Stimulated activated naive B cell treated with anti-CD40 and anti-IgM and Interleukin-4, amounts not matched to agents 10 μg/mL and 1 μg/mL and 100 μg/mL, for 72 hours (primary cell): Measurements from ENCODE around the gene DRICH1.
"Not testable (repeated sequence)": the region's sequence is repeated elsewhere in the genome, so short reads cannot be mapped to it uniquely, and the experiment has no call there.

ENCODE experiments used
- ATAC-seq, 2 donors: fragments of 150-1000 bp; cut with Tn5 transposase; replicated peaks; 2 replicates each; pipeline ENCODE4 v1.10.0; 2021; ENCODE audit warnings: moderate library complexity in 1 of 2
- DNase-seq: peaks from one replicate; pipeline ENCODE4 v3.0.0; 2021
- H3K27ac Mint-ChIP-seq: one replicate; pipeline ENCODE4 v1.8.0; 2022; ENCODE audit warnings: mild to moderate bottlenecking, mixed read lengths
- H3K27me3 Mint-ChIP-seq, 2 donors: one replicate each; pipeline ENCODE4 v1.8.0; 2022; ENCODE audit warnings: mixed read lengths in 2 of 2
- H3K36me3 Mint-ChIP-seq, 2 donors: one replicate each; pipeline ENCODE4 v1.8.0; 2022; ENCODE audit warnings: mixed read lengths in 2 of 2, mild to moderate bottlenecking in 1 of 2
- H3K4me1 Mint-ChIP-seq, 2 donors: one replicate each; pipeline ENCODE4 v1.8.0; 2022; ENCODE audit warnings: mixed read lengths in 2 of 2, mild to moderate bottlenecking in 1 of 2
- H3K4me3 Mint-ChIP-seq, 2 donors: one replicate each; pipeline ENCODE4 v1.8.0; 2022; ENCODE audit warnings: mild to moderate bottlenecking in 2 of 2, mixed read lengths in 2 of 2, moderate library complexity in 1 of 2
- H3K9me3 Mint-ChIP-seq, 2 donors: one replicate each; pipeline ENCODE4 v1.8.0; 2022; ENCODE audit warnings: mixed read lengths in 2 of 2, mild to moderate bottlenecking in 1 of 2

The DRICH1 gene, protein sequence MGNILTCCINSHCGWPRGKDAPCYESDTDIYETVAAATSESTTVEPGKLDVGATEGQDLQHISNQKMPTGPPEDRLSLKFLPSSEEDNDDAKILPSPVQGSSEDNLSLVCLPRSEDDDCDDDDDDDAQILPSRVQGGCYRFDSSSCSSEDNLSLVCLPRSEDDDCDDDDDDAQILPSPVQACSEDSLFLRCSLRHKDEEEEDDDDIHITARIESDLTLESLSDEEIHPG

DNA sequence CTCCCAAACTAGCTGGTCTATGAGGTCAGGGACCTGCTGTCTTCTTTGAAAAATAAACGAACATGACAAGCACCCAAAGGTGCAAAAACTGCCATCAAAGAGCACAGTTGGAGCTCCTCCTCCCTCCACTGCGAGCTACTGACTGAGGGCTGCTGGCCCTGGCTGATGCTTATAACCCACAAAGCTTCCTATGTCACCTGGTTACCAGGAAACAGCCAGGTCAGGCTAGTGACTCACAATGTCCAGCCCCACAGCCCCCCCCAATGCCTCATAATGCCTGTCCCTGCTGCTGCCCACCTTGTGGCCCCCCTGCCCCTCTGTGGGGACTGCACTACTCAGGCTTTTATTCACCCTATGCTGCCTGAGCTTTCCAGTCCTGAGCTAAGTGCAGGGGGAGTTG is at the start of gene DRICH1:
Gene DRICH1 (minus strand): TSS at position 144 of the 400 bp plus-strand sequence. CDS start 298 bp downstream, outside the sequence.
- Mint-ChIP-seq H3K4me1 (peaks cover 3 to 6% of the 10 kb centered on the region in 2 donors), H3K36me3 (peaks cover 0 to 14% of the 10 kb centered on the region in 2 donors), H3K4me3 (no peak within 1 kb of the TSS), H3K27ac (no peak within 1 kb of the TSS), H3K9me3 (no peaks in the 10 kb centered on the region), H3K27me3 (no peaks in the 10 kb centered on the region)
- ATAC-seq, result no peak
- no peak for DNase-seq

GRCh38 chr22:23681026-23681809 is 49.1 kb upstream of the DRICH1 start:
- no peaks in the 10 kb centered on the region for H3K27me3 Mint-ChIP-seq
- H3K4me1 Mint-ChIP-seq, result peaks cover 6 to 8% of the 10 kb centered on the region in 2 donors
- DNase-seq (no peak), ATAC-seq (no peak)
- H3K36me3 Mint-ChIP-seq, result peaks cover 27 to 47% of the 10 kb centered on the region in 2 donors
- H3K9me3 Mint-ChIP-seq, result no peaks in the 10 kb centered on the region
- H3K4me3 Mint-ChIP-seq, result no peak overlapping the region
- H3K27ac Mint-ChIP-seq, result no peak overlapping the region

- DNase-seq, result no peak
- Mint-ChIP-seq H3K36me3 (peaks cover 22 to 46% of the 10 kb centered on the region in 2 donors), H3K4me1 (peaks cover 6 to 13% of the 10 kb centered on the region in 2 donors), H3K9me3 (no peaks in the 10 kb centered on the region), H3K27ac (no peak overlapping the region), H3K27me3 (no peaks in the 10 kb centered on the region), H3K4me3 (no peak overlapping the region)
- no peak for ATAC-seq
These were observed 46.0 kb upstream of the DRICH1 start for GRCh38 chr22:23678133-23678532.

GRCh38 chr22:23677701-23677995 is 45.5 kb upstream of the DRICH1 start:
- Mint-ChIP-seq H3K36me3 (peaks cover 22 to 41% of the 10 kb centered on the region in 2 donors), H3K4me3 (no peak overlapping the region), H3K9me3 (no peaks in the 10 kb centered on the region), H3K4me1 (peaks cover 6 to 13% of the 10 kb centered on the region in 2 donors), H3K27ac (no peak overlapping the region), H3K27me3 (no peaks in the 10 kb centered on the region)
- ATAC-seq (no peak), DNase-seq (no peak)

- not testable (repeated sequence) for H3K27ac Mint-ChIP-seq, H3K9me3 Mint-ChIP-seq, DNase-seq, H3K4me3 Mint-ChIP-seq, H3K27me3 Mint-ChIP-seq, ATAC-seq
- peaks cover 6 to 13% of the 10 kb centered on the region in 2 donors for H3K4me1 Mint-ChIP-seq
- H3K36me3 Mint-ChIP-seq, result peaks cover 20 to 36% of the 10 kb centered on the region in 2 donors
These were observed 45.0 kb upstream of the DRICH1 start for GRCh38 chr22:23676841-23677700.

DNA sequence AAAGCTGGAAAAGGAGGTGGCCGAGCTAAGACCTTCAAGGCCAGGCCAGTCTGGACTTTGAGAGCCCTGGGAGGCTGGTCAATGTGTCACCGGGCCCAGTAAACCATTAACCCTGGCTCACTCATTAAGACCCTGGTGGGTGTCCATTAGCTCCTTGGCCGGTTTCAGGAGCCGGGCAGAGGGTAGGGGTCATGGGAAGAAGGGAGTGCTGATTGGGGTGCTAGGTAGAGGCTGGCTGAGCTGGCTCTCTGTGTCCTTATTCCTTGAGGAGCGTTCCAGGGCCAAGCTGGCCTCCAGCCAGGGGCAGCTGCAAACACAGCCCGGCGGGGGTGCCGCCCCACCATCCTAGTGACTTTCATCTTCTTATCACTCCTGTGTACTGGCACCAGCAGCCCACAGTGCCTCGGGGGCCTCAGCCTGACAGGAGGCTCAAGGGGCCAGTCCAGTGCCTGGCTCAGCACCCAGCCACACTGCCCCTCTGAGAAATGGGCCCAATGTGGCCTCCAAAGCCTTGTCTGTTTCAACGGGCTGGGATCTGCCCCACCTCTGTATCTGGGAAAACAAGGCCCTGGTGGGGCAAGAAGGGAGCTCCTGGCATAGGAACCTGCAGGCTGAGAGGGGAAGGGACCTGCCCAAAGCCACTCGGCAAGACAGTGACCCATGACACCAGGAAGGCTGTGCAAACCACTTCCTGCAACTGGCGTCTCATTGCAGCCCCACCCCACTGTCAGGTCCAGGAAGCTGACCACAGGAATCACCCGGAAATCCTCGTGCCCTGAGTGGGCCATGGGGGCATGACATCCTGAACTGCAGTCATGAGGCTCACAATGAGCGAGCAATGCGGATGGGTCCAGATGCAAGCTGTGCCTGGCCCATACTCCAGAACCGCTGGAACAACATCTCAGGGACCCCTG is 43.6 kb upstream of the DRICH1 start:
- Mint-ChIP-seq H3K4me1 (peaks cover 6 to 13% of the 10 kb centered on the region in 2 donors), H3K36me3 (peaks cover 13 to 24% of the 10 kb centered on the region in 2 donors), H3K9me3 (no peaks in the 10 kb centered on the region), H3K4me3 (no peak overlapping the region), H3K27ac (no peak overlapping the region), H3K27me3 (no peaks in the 10 kb centered on the region)
- ATAC-seq, result no peak
- DNase-seq, result no peak

GRCh38 chr22:23674886-23675501 is 42.9 kb upstream of the DRICH1 start:
- DNase-seq, H3K9me3 Mint-ChIP-seq, H3K4me3 Mint-ChIP-seq, H3K27ac Mint-ChIP-seq, H3K27me3 Mint-ChIP-seq, ATAC-seq: not testable (repeated sequence)
- peaks cover 6 to 13% of the 10 kb centered on the region in 2 donors for H3K4me1 Mint-ChIP-seq
- H3K36me3 Mint-ChIP-seq, result peaks cover 8 to 21% of the 10 kb centered on the region in 2 donors

- H3K4me3 Mint-ChIP-seq, result no peak overlapping the region
- H3K36me3 Mint-ChIP-seq, result peaks cover 10 to 22% of the 10 kb centered on the region in 2 donors
- DNase-seq, result no peak
- ATAC-seq, result no peak
- no peaks in the 10 kb centered on the region for H3K27me3 Mint-ChIP-seq
- no peak overlapping the region for H3K27ac Mint-ChIP-seq
- no peaks in the 10 kb centered on the region for H3K9me3 Mint-ChIP-seq
- H3K4me1 Mint-ChIP-seq, result peaks cover 6 to 13% of the 10 kb centered on the region in 2 donors
These were observed 41.9 kb upstream of the DRICH1 start for GRCh38 chr22:23673826-23674690.

DNA sequence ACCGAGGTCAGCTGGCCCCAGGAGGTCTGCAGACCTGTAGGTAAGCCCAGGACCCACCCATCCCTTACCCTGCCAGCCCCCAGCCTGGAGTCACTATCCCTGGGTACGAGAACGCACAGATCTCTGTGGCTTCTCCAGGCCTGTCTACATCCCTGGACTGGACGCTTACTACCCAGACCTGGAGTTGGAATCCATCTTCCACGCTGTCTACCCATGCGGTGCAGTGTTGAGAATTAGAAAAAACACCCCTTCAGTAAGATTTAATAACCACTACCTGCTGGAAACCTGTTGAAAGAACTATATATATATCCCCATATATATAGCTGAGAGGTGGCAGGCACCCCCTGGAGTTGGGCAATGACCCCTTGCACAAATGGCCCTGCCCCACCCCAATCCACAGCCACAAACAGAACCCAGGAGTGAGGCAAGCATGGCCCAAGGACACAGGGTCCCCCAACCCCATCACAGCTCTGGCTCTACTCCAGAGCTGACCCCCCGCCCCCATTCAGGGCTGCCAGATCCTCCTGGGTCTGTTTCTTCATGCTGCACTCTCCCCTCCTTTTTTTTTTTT is 41.0 kb upstream of the DRICH1 start:
- no peaks in the 10 kb centered on the region for H3K27me3 Mint-ChIP-seq
- H3K9me3 Mint-ChIP-seq, result no peaks in the 10 kb centered on the region
- no peak overlapping the region for H3K4me3 Mint-ChIP-seq
- DNase-seq (no peak), ATAC-seq (no peak)
- no peak overlapping the region for H3K27ac Mint-ChIP-seq
- peaks cover 6 to 12% of the 10 kb centered on the region in 2 donors for H3K4me1 Mint-ChIP-seq
- peaks cover 9 to 24% of the 10 kb centered on the region in 2 donors for H3K36me3 Mint-ChIP-seq

DNA sequence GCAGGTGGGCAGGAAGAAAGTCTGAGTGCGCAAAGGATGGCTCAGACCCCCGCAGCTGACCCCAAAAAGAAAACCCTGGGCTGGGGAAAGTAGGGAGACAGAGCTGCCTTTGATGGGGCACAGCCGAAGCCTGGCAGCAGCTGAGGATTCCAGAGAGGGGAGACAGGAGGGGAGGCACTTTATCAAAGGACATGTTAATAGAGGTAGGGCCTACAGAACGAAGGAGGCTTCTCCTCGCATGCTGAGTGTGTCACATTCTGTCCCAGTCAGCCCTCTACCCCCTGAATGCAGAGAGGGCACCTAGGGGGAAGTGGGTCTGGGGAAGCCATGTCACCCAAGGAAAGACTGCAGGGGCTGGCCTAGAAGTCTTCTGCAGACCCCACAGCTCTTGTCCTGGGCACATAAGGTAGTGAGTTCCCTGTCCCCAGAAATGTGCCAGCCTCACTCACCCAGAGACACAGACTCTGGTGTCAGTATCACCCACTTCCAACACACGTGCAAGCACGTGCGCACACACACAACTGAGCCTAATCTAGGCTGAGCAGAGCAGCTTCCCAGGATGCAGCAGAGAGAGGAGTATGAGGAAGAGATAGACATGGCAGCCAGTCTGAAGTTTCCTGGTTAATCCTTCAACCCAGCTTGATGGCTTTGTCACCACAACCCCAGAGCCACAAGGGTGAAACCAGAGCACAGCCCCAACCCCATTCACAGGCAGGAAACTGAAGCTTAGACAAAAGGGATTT is 40.4 kb upstream of the DRICH1 start:
- peaks cover 6 to 21% of the 10 kb centered on the region in 2 donors for H3K36me3 Mint-ChIP-seq
- H3K4me3 Mint-ChIP-seq, H3K27ac Mint-ChIP-seq, H3K27me3 Mint-ChIP-seq, DNase-seq, H3K9me3 Mint-ChIP-seq, H3K4me1 Mint-ChIP-seq, ATAC-seq: not testable (repeated sequence)

GRCh38 chr22:23671387-23671786 is 39.3 kb upstream of the DRICH1 start:
- not testable (repeated sequence) for ATAC-seq, H3K4me3 Mint-ChIP-seq, DNase-seq, H3K9me3 Mint-ChIP-seq, H3K27ac Mint-ChIP-seq, H3K4me1 Mint-ChIP-seq, H3K27me3 Mint-ChIP-seq
- peaks cover 5 to 19% of the 10 kb centered on the region in 2 donors for H3K36me3 Mint-ChIP-seq
